ENCODE data around the gene AVPR2. TPM values are rescaled to one million over a fixed set of nuclear protein-coding genes. Genes with fewer than 3 reads are reported as not detected.
A peak's percentile ranks its signal among the peaks of the same experiment; 100 is the strongest.

AVPR2 gene
- total RNA-seq, 1 donor from 2014 or later, result not detected

GRCh38 chrX:153874085-153874365 is 30.4 kb upstream of the AVPR2 start:
- Mint-ChIP-seq H3K4me3 (ENCODE audit: unreplicated experiment) (peak overlapping the region; percentile 90), H3K27me3 (ENCODE audit: unreplicated experiment) (peaks cover 35% of the 10 kb centered on the region), H3K9me3 (ENCODE audit: unreplicated experiment) (peaks cover 14% of the 10 kb centered on the region), H3K4me1 (ENCODE audit: low read depth, unreplicated experiment) (peaks cover 29% of the 10 kb centered on the region), H3K36me3 (ENCODE audit: unreplicated experiment) (peaks cover 4% of the 10 kb centered on the region), H3K27ac (ENCODE audit: unreplicated experiment) (peak overlapping the region; percentile 95)
- TF ChIP-seq CTCF (IDR thresholded peaks at IDR 0.05; ENCODE audit: partially characterized antibody, unreplicated experiment), result no peak
- no peak for DNase-seq

GRCh38 chrX:153874366-153875125 is 29.9 kb upstream of the AVPR2 start:
- Mint-ChIP-seq H3K9me3 (ENCODE audit: unreplicated experiment) (peaks cover 19% of the 10 kb centered on the region), H3K27me3 (ENCODE audit: unreplicated experiment) (peaks cover 35% of the 10 kb centered on the region), H3K36me3 (ENCODE audit: unreplicated experiment) (peaks cover 4% of the 10 kb centered on the region), H3K4me3 (ENCODE audit: unreplicated experiment) (peak overlapping the region; percentile 90), H3K4me1 (ENCODE audit: low read depth, unreplicated experiment) (peaks cover 29% of the 10 kb centered on the region), H3K27ac (ENCODE audit: unreplicated experiment) (peak overlapping the region; percentile 95)
- TF ChIP-seq CTCF (IDR thresholded peaks at IDR 0.05; ENCODE audit: partially characterized antibody, unreplicated experiment), result no peak
- DNase-seq, result no peak

GRCh38 chrX:153875391-153876111 is 28.9 kb upstream of the AVPR2 start:
- peaks cover 19% of the 10 kb centered on the region for H3K9me3 Mint-ChIP-seq (ENCODE audit: unreplicated experiment)
- H3K4me1 Mint-ChIP-seq (ENCODE audit: low read depth, unreplicated experiment), result peaks cover 30% of the 10 kb centered on the region
- H3K27ac Mint-ChIP-seq (ENCODE audit: unreplicated experiment), result no peak overlapping the region
- H3K36me3 Mint-ChIP-seq (ENCODE audit: unreplicated experiment), result peaks cover 4% of the 10 kb centered on the region
- peak; percentile 53 for DNase-seq
- no peak for TF ChIP-seq CTCF (IDR thresholded peaks at IDR 0.05; ENCODE audit: partially characterized antibody, unreplicated experiment)
- peak overlapping the region; percentile 90 for H3K4me3 Mint-ChIP-seq (ENCODE audit: unreplicated experiment)
- H3K27me3 Mint-ChIP-seq (ENCODE audit: unreplicated experiment), result peaks cover 34% of the 10 kb centered on the region

DNA sequence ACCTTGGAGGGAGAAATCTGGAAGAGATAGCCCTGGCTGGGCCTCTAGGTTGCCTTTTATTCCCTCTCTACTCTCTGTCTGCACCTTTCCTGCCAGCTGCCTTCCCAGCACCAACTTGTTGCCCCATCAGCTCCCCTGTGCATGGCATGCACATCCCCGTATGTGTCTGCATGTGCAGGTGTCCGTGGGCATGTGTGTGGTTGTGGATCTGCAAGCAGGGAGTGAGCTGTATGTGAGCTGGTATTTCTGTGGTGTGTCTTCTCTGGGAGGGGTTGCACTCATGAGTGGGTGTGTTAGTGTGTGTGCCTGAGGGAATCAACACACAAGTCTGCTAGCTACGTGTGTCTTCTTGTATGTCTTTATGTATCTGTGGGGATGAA is 28.4 kb upstream of the AVPR2 start:
- H3K4me3 Mint-ChIP-seq (ENCODE audit: unreplicated experiment), result peak overlapping the region; percentile 86
- peaks cover 4% of the 10 kb centered on the region for H3K36me3 Mint-ChIP-seq (ENCODE audit: unreplicated experiment)
- H3K9me3 Mint-ChIP-seq (ENCODE audit: unreplicated experiment), result peaks cover 20% of the 10 kb centered on the region
- H3K27me3 Mint-ChIP-seq (ENCODE audit: unreplicated experiment), result peaks cover 33% of the 10 kb centered on the region
- no peak for DNase-seq
- peak overlapping the region; percentile 76 for H3K27ac Mint-ChIP-seq (ENCODE audit: unreplicated experiment)
- H3K4me1 Mint-ChIP-seq (ENCODE audit: low read depth, unreplicated experiment), result peaks cover 28% of the 10 kb centered on the region
- no peak for TF ChIP-seq CTCF (IDR thresholded peaks at IDR 0.05; ENCODE audit: partially characterized antibody, unreplicated experiment)

Data from glutamatergic neuron (in vitro differentiated cells).